GM12891 (cell line): ENCODE results near the gene UBAP1.
"Not testable (repeated sequence)": the region's sequence is repeated elsewhere in the genome, so short reads cannot be mapped to it uniquely, and the experiment has no call there.

ENCODE experiments used
- DNase-seq: peaks from one replicate; pipeline ENCODE4 v3.0.0; 2011; ENCODE audit warnings: low spot score; ENCODE audit not compliant: insufficient read length
- FAIRE-seq: peaks from 2 replicates; lab custom pipeline; 2011; peaks lifted over from hg19 to GRCh38; lab: Jason Lieb, UNC
- PAX5 ChIP-seq: IDR thresholded peaks from 2 replicates; pipeline ENCODE4 v1.6.1; 2011; ENCODE audit warnings: low read length, moderate library complexity, mild to moderate bottlenecking; ENCODE audit not compliant: insufficient read depth, severe bottlenecking
- POLR2A ChIP-seq: IDR thresholded peaks from 2 replicates; pipeline ENCODE4 v1.6.1; 2011; ENCODE audit warnings: low read depth, low read length, control low read depth
- POLR2AphosphoS5 ChIP-seq: IDR thresholded peaks from 2 replicates; pipeline ENCODE4 v1.6.1; 2011; ENCODE audit warnings: low read depth, low read length, control low read depth
- POU2F2 ChIP-seq: IDR thresholded peaks from 2 replicates; pipeline ENCODE4 v1.6.1; 2011; ENCODE audit warnings: low read depth, mild to moderate bottlenecking, control low read depth, low read length, moderate library complexity
- SPI1 ChIP-seq: IDR thresholded peaks from 2 replicates; pipeline ENCODE4 v1.6.1; 2011; ENCODE audit warnings: low read depth, low read length, control low read depth
- TAF1 ChIP-seq: IDR thresholded peaks from 2 replicates; pipeline ENCODE4 v1.6.1; 2011; ENCODE audit warnings: low read depth, low read length, control low read depth

Gene UBAP1

GRCh38 chr9:34227445-34227844, 48.6 kb downstream of the UBAP1 start:
- FAIRE-seq (no peak), DNase-seq (no peak)

GRCh38 chr9:34230556-34230955, 51.7 kb downstream of the UBAP1 start:
- DNase-seq (no peak), FAIRE-seq (no peak)
- TF ChIP-seq POLR2A (no peak), PAX5 (no peak), POU2F2 (no peak), TAF1 (no peak), POLR2AphosphoS5 (no peak), SPI1 (no peak)

More at GRCh38 chr9:34227445-34227844, 48.6 kb downstream of the UBAP1 start:
- TF ChIP-seq POU2F2 (no peak), SPI1 (no peak), POLR2AphosphoS5 (no peak), POLR2A (no peak), TAF1 (no peak), PAX5 (no peak)

- FAIRE-seq, result no peak
- DNase-seq, result no peak
- TF ChIP-seq POLR2AphosphoS5, result no peak
- no peak for TF ChIP-seq PAX5
- TF ChIP-seq POLR2A, result no peak
- TF ChIP-seq TAF1, result no peak
- no peak for TF ChIP-seq POU2F2
- TF ChIP-seq SPI1, result no peak
These were observed 53.4 kb downstream of the UBAP1 start for GRCh38 chr9:34232201-34232600.

- no peak for FAIRE-seq
- TF ChIP-seq PAX5 (no peak), POLR2AphosphoS5 (no peak), POLR2A (no peak), SPI1 (no peak), TAF1 (no peak), POU2F2 (no peak)
- DNase-seq, result no peak
These were observed 54.8 kb downstream of the UBAP1 start for GRCh38 chr9:34233672-34234071.

GRCh38 chr9:34237836-34238235, 59.0 kb downstream of the UBAP1 start:
- TF ChIP-seq POU2F2, result no peak
- TF ChIP-seq TAF1, result no peak
- TF ChIP-seq PAX5, result no peak
- no peak for TF ChIP-seq POLR2A
- TF ChIP-seq POLR2AphosphoS5, result no peak
- TF ChIP-seq SPI1, result no peak
- DNase-seq (no peak), FAIRE-seq (no peak)

GRCh38 chr9:34240006-34240405, 61.2 kb downstream of the UBAP1 start:
- DNase-seq (no peak), FAIRE-seq (no peak)
- no peak for TF ChIP-seq SPI1

- TF ChIP-seq POU2F2 (no peak), POLR2A (no peak), SPI1 (no peak), PAX5 (no peak), POLR2AphosphoS5 (no peak), TAF1 (no peak)
- DNase-seq (no peak), FAIRE-seq (no peak)
These were observed 64.0 kb downstream of the UBAP1 start for GRCh38 chr9:34242830-34243229.

- not testable (repeated sequence) for FAIRE-seq, DNase-seq
These were observed 66.4 kb downstream of the UBAP1 start for GRCh38 chr9:34245212-34245611.

GRCh38 chr9:34246453-34246852, 67.6 kb downstream of the UBAP1 start:
- DNase-seq (no peak), FAIRE-seq (no peak)
- TF ChIP-seq POLR2A, result no peak
- TF ChIP-seq TAF1, result no peak
- TF ChIP-seq POLR2AphosphoS5, result no peak
- TF ChIP-seq SPI1, result no peak
- no peak for TF ChIP-seq POU2F2
- TF ChIP-seq PAX5, result no peak

- DNase-seq, FAIRE-seq: not testable (repeated sequence)
These were observed 68.9 kb downstream of the UBAP1 start for GRCh38 chr9:34247782-34248181.

- DNase-seq (no peak), FAIRE-seq (no peak)
- TF ChIP-seq POLR2AphosphoS5 (no peak), POLR2A (0 out of 2 replicates have a peak, but pooled peaks have one; percentile 11), PAX5 (no peak), TAF1 (no peak), SPI1 (no peak), POU2F2 (no peak)
These were observed 70.4 kb downstream of the UBAP1 start for GRCh38 chr9:34249274-34249673.
